Trophoblast cell (in vitro differentiated cells and primary cell): ENCODE data around the gene PICALM.

Source experiments
- DNase-seq, 2 donors: peaks; one replicate each; pipeline ENCODE4 v3.0.0-alpha.2; 2016
- H2AFZ ChIP-seq: 2 replicates; pipeline ENCODE4 v1.6.1; 2013; ENCODE audit warnings: low read length, moderate library complexity, mild to moderate bottlenecking; ENCODE audit not compliant: insufficient read depth, poor library complexity
- H2AK5ac ChIP-seq: 2 replicates; pipeline ENCODE4 v1.6.1; 2013; ENCODE audit warnings: mild to moderate bottlenecking, low read length
- H2BK120ac ChIP-seq: 2 replicates; pipeline ENCODE4 v1.6.1; 2013; ENCODE audit warnings: low read length, mild to moderate bottlenecking, moderate library complexity; ENCODE audit not compliant: insufficient read depth, poor library complexity
- H2BK12ac ChIP-seq: 2 replicates; pipeline ENCODE4 v1.6.1; 2013; ENCODE audit warnings: mild to moderate bottlenecking, low read length, moderate library complexity
- H2BK5ac ChIP-seq: 2 replicates; pipeline ENCODE4 v1.6.1; 2013; ENCODE audit warnings: low read length, low read depth, moderate library complexity, mild to moderate bottlenecking; ENCODE audit not compliant: poor library complexity
- H3K14ac ChIP-seq: 2 replicates; pipeline ENCODE4 v1.6.1; 2013; ENCODE audit warnings: mild to moderate bottlenecking, low read length
- H3K18ac ChIP-seq: 2 replicates; pipeline ENCODE4 v1.6.1; 2013; ENCODE audit warnings: mild to moderate bottlenecking, low read length
- H3K23ac ChIP-seq: 2 replicates; pipeline ENCODE4 v1.6.1; 2013; ENCODE audit warnings: low read length
- H3K27ac ChIP-seq: 2 replicates; pipeline ENCODE4 v1.5.1; 2013; ENCODE audit warnings: low read depth, mild to moderate bottlenecking, inconsistent platforms, low read length, moderate library complexity
- H3K27me3 ChIP-seq: 2 replicates; pipeline ENCODE4 v1.6.1; 2013; ENCODE audit warnings: inconsistent platforms, mild to moderate bottlenecking, low read length, moderate library complexity; ENCODE audit not compliant: insufficient read depth
- H3K36me3 ChIP-seq, 2 experiments: 1 replicate in 1 of 2; 2 replicates in 1 of 2; pipeline ENCODE4 v1.6.1; 2013; ENCODE audit warnings: low read length in 2 of 2, mild to moderate bottlenecking in 2 of 2, moderate library complexity in 1 of 2; ENCODE audit not compliant: insufficient read depth in 2 of 2, control insufficient read depth in 1 of 2
- H3K4ac ChIP-seq: 2 replicates; pipeline ENCODE4 v1.6.1; 2013; ENCODE audit warnings: low read depth, mild to moderate bottlenecking, low read length, moderate library complexity
- H3K4me1 ChIP-seq, 2 experiments: 1 replicate in 1 of 2; 2 replicates in 1 of 2; pipeline ENCODE4 v1.6.1; 2013; ENCODE audit warnings: low read length in 2 of 2, mild to moderate bottlenecking in 2 of 2, moderate library complexity in 1 of 2; ENCODE audit not compliant: insufficient read depth in 2 of 2, control insufficient read depth in 1 of 2
- H3K4me2 ChIP-seq: 2 replicates; pipeline ENCODE4 v1.6.1; 2013; ENCODE audit warnings: inconsistent platforms, mild to moderate bottlenecking, low read length, moderate library complexity
- H3K4me3 ChIP-seq: 2 replicates; pipeline ENCODE4 v1.5.1; 2013; ENCODE audit warnings: mild to moderate bottlenecking, low read depth, low read length, inconsistent platforms
- H3K79me1 ChIP-seq: one replicate; pipeline ENCODE4 v1.6.1; 2013; ENCODE audit warnings: low read length
- H3K79me2 ChIP-seq: 2 replicates; pipeline ENCODE4 v1.6.1; 2013; ENCODE audit warnings: low read length, mild to moderate bottlenecking; ENCODE audit not compliant: control insufficient read depth, insufficient read depth, poor library complexity
- H3K9ac ChIP-seq: 2 replicates; pipeline ENCODE4 v1.6.1; 2013; ENCODE audit warnings: mild to moderate bottlenecking, low read length
- H3K9me3 ChIP-seq: 2 replicates; pipeline ENCODE4 v1.6.1; 2013; ENCODE audit warnings: low read depth, mild to moderate bottlenecking, control low read depth, inconsistent platforms, low read length; ENCODE audit not compliant: insufficient read depth
- H4K12ac ChIP-seq: 2 replicates; pipeline ENCODE4 v1.6.1; 2013; ENCODE audit warnings: low read depth, mild to moderate bottlenecking, low read length, moderate library complexity
- H4K8ac ChIP-seq: 2 replicates; pipeline ENCODE4 v1.6.1; 2013; ENCODE audit warnings: low read depth, mild to moderate bottlenecking, low read length, moderate library complexity
- H4K91ac ChIP-seq: one replicate; pipeline ENCODE4 v1.6.1; 2013; ENCODE audit warnings: low read depth, mild to moderate bottlenecking, low read length, moderate library complexity
- WGBS: extraction: QIAGEN DNeasy Blood & Tissue Kit; methylation state at CpG from one replicate; pipeline ENCODE4 v1.1.7; 2013; ENCODE audit warnings: missing lambda C conversion rate; ENCODE audit not compliant: insufficient read length, insufficient coverage; ENCODE audit errors: extremely low coverage; 5-methylcytosine and 5-hydroxymethylcytosine counted together

The PICALM gene

DNA sequence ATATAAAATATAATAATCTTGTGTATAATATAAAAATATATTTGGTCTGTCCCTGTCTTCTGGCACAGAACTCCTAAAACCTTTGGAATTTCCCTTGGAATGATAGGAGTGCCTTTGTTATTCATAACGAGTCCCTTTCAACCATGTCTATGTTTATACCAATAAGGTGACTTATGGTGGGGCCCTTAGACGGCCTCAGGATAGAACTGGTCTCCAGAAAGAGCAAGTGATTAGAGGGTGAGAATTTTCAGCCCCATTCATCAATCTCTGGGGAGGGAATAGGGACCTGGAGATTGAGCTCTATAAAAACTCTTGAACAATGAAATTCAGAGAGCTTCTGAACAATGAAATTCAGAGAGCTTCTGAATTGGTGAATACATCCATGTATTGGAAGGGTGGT is 18.4 kb upstream of the PICALM start:
- Histone ChIP-seq H3K23ac (no peak overlapping the region), H3K4me2 (no peak overlapping the region), H3K79me1 (peaks cover 2% of the 10 kb centered on the region), H3K27ac (no peak overlapping the region), H2BK12ac (no peak overlapping the region), H3K36me3 (no peaks in the 10 kb centered on the region), H2AFZ (no peak overlapping the region), H2BK5ac (no peak overlapping the region), H3K27me3 (no peaks in the 10 kb centered on the region), H3K9me3 (no peaks in the 10 kb centered on the region), H4K8ac (no peak overlapping the region), H3K18ac (no peak overlapping the region), H3K4ac (no peak overlapping the region), H4K12ac (no peak overlapping the region), H3K4me1 (peaks cover 0 to 3% of the 10 kb centered on the region in 2 experiments), H3K14ac (no peak overlapping the region), H2BK120ac (peak overlapping the region; percentile 1), H3K4me3 (no peak overlapping the region), H4K91ac (no peak overlapping the region), H3K79me2 (no peaks in the 10 kb centered on the region), H3K9ac (no peak overlapping the region), H2AK5ac (no peak overlapping the region)
- no peak for DNase-seq
- no CpG with 5 or more reads among the region's 2 CpGs for WGBS

DNA sequence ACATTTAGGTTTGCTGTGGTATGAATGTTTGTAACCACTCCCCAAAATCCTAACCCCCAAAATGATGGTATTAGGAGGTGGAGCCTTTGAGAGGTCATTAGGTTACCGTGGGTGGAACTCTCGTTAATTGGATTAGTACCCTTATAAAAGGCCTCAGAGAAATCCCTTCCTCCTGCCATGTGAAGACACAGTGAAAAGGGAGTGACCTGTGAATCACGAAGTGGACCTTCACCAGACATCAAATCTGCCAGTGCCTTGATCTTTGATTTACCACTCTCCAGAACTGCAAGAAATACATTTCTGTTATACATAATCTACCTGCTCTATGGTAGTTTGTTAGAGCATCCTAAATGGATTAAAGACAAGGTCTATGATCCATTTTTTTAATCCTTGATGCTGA is 12.6 kb upstream of the PICALM start:
- Histone ChIP-seq H3K36me3 (no peaks in the 10 kb centered on the region), H3K4me2 (no peak overlapping the region), H3K27ac (no peak overlapping the region), H3K4me1 (peaks cover 0 to 3% of the 10 kb centered on the region in 2 experiments), H3K79me2 (no peaks in the 10 kb centered on the region), H2BK120ac (no peak overlapping the region), H3K79me1 (peaks cover 2% of the 10 kb centered on the region), H2BK5ac (no peak overlapping the region), H4K91ac (no peak overlapping the region), H3K9me3 (no peaks in the 10 kb centered on the region), H2AK5ac (no peak overlapping the region), H2AFZ (no peak overlapping the region), H3K9ac (no peak overlapping the region), H3K18ac (no peak overlapping the region), H3K4me3 (no peak overlapping the region), H3K14ac (no peak overlapping the region), H3K27me3 (no peaks in the 10 kb centered on the region), H2BK12ac (no peak overlapping the region), H4K8ac (no peak overlapping the region), H3K4ac (no peak overlapping the region), H3K23ac (no peak overlapping the region), H4K12ac (no peak overlapping the region)
- DNase-seq: no peak
- WGBS: no CpG with 5 or more reads among the region's 3 CpGs

DNA sequence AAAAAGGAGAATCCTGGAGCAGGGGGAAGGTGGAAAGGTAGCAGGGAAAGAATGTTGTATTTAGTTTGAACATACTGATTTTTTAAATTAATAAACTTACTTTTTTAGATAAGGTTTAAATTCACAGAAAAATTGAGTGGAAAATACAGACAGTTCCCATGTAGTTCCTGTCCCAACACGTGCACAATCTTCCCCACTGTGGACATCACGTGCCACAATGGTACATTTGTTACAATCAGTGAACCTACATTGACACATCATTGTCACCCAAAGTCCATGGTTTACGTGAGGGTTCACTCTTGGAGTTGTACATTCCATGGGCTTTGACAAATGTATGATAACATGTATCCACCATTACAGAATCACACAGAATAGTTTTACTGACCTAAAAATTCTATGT is 10.5 kb upstream of the PICALM start:
- H4K8ac ChIP-seq: no peak overlapping the region
- no peak overlapping the region for H2BK12ac ChIP-seq
- no peak overlapping the region for H3K4ac ChIP-seq
- peaks cover 2 to 3% of the 10 kb centered on the region in 2 experiments for H3K4me1 ChIP-seq
- no peak overlapping the region for H3K4me2 ChIP-seq
- peaks cover 2% of the 10 kb centered on the region for H3K79me1 ChIP-seq
- no peak overlapping the region for H3K14ac ChIP-seq
- no peak overlapping the region for H4K12ac ChIP-seq
- H2AK5ac ChIP-seq: no peak overlapping the region
- H2AFZ ChIP-seq: no peak overlapping the region
- H3K36me3 ChIP-seq: no peaks in the 10 kb centered on the region
- H3K27ac ChIP-seq: no peak overlapping the region
- no peak for DNase-seq
- peak overlapping the region; percentile 94 for H3K23ac ChIP-seq
- H3K18ac ChIP-seq: no peak overlapping the region
- no peaks in the 10 kb centered on the region for H3K79me2 ChIP-seq
- no peak overlapping the region for H3K4me3 ChIP-seq
- H2BK5ac ChIP-seq: no peak overlapping the region
- no peak overlapping the region for H3K9ac ChIP-seq
- no peak overlapping the region for H4K91ac ChIP-seq
- no CpG with 5 or more reads among the region's 3 CpGs for WGBS
- no peaks in the 10 kb centered on the region for H3K27me3 ChIP-seq
- no peak overlapping the region for H2BK120ac ChIP-seq
- no peaks in the 10 kb centered on the region for H3K9me3 ChIP-seq

DNA sequence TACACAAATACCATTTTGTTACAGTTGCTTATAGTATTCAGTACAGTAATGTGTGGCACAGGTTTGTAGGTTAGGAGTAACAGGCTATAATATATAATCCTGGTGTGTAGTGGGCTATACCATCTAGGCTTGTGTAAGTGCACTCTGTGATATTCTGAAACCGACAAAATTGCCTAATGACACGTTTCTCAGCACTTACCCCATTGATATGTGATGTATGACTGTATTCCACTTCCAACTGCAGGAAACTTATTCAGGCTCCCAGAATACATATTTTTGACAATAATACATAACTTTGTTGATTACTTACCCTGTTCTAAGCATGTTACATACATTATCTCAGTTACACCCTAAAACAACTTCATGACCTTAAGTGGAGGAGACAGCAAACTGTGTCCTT is 5.1 kb upstream of the PICALM start:
- H3K4me1 ChIP-seq: peaks cover 8 to 11% of the 10 kb centered on the region in 2 experiments

More for the DNA sequence above, 5.1 kb upstream of the PICALM start:
- no peak overlapping the region for H3K27ac ChIP-seq
- no peak overlapping the region for H3K23ac ChIP-seq
- no CpG with 5 or more reads among the region's 2 CpGs for WGBS
- H2BK5ac ChIP-seq: peak overlapping the region; percentile 59
- no peak overlapping the region for H3K9ac ChIP-seq
- H3K14ac ChIP-seq: no peak overlapping the region
- peak; percentile 30 to 62 for DNase-seq
- H3K18ac ChIP-seq: no peak overlapping the region
- H3K4me3 ChIP-seq: no peak overlapping the region
- no peak overlapping the region for H4K8ac ChIP-seq
- H2AFZ ChIP-seq: no peak overlapping the region
- peaks cover 2% of the 10 kb centered on the region for H3K79me2 ChIP-seq
- H3K79me1 ChIP-seq: peaks cover 11% of the 10 kb centered on the region
- no peaks in the 10 kb centered on the region for H3K27me3 ChIP-seq
- H4K91ac ChIP-seq: no peak overlapping the region
- no peaks in the 10 kb centered on the region for H3K36me3 ChIP-seq
- no peak overlapping the region for H2BK12ac ChIP-seq
- no peak overlapping the region for H2AK5ac ChIP-seq
- H4K12ac ChIP-seq: no peak overlapping the region
- H3K9me3 ChIP-seq: no peaks in the 10 kb centered on the region
- H2BK120ac ChIP-seq: no peak overlapping the region
- no peak overlapping the region for H3K4me2 ChIP-seq
- H3K4ac ChIP-seq: no peak overlapping the region
